HFFc6 (cell line): ENCODE results near the gene FNIP1. TPM values are rescaled to one million over a fixed set of nuclear protein-coding genes. Genes with fewer than 3 reads are reported as not detected.
A peak's percentile ranks its signal among the peaks of the same experiment; 100 is the strongest.

ENCODE experiments used
- DNase-seq: peaks from one replicate; pipeline ENCODE4 v3.0.0-alpha.2; 2018
- H3K27ac Mint-ChIP-seq: 2 replicates; pipeline ENCODE4 v1.8.0; 2020; ENCODE audit warnings: mild to moderate bottlenecking, mixed read lengths
- H3K27me3 Mint-ChIP-seq: 2 replicates; pipeline ENCODE4 v1.8.0; 2021; ENCODE audit warnings: mild to moderate bottlenecking, moderate library complexity, mixed read lengths; ENCODE audit not compliant: insufficient read depth
- H3K36me3 Mint-ChIP-seq: 2 replicates; pipeline ENCODE4 v1.8.0; 2021; ENCODE audit warnings: low read depth, mixed read lengths
- H3K4me1 Mint-ChIP-seq: 2 replicates; pipeline ENCODE4 v1.8.0; 2020; ENCODE audit warnings: low read depth, mixed read lengths
- H3K4me3 Mint-ChIP-seq: 2 replicates; pipeline ENCODE4 v1.8.0; 2020; ENCODE audit warnings: mild to moderate bottlenecking, moderate library complexity, mixed read lengths
- H3K9me3 Mint-ChIP-seq: 2 replicates; pipeline ENCODE4 v1.8.0; 2020; ENCODE audit warnings: mild to moderate bottlenecking, mixed read lengths
- total RNA-seq, 6 experiments: library from RNA; stranded (reverse); fragmentation: NEBNext Ultra II Directional; extraction: Animal tissue kit (Norgen Biotek cat#: 25700); gene quantifications; 2 replicates in 1 of 6; 3 replicates in 5 of 6; pipeline ENCODE4 v1.2.3, GENCODE V29; 2021
- TF ChIP-seq, protein P1 (sequence below): fragments of 200-600 bp; sonication (generic); IDR thresholded peaks from 2 replicates; pipeline ENCODE4 v1.5.0; 2021; ENCODE audit warnings: antibody characterized with exemption, mild to moderate bottlenecking

FNIP1 gene
- total RNA-seq, 6 experiments from 2014 or later: 19.9 to 24.8 (median 22.1) TPM

- H3K27me3 Mint-ChIP-seq: no peaks in the 10 kb centered on the region; the same call in 1 of the 2 replicates
- DNase-seq: peak; percentile 30
- H3K36me3 Mint-ChIP-seq: peaks cover 39% of the 10 kb centered on the region
- peak overlapping the region; percentile 29; the same call in 1 of the 2 replicates for H3K27ac Mint-ChIP-seq
- no peaks in the 10 kb centered on the region for H3K9me3 Mint-ChIP-seq
- no peak overlapping the region for H3K4me3 Mint-ChIP-seq
- H3K4me1 Mint-ChIP-seq: peaks cover 37% of the 10 kb centered on the region
- TF ChIP-seq, protein P1, sequence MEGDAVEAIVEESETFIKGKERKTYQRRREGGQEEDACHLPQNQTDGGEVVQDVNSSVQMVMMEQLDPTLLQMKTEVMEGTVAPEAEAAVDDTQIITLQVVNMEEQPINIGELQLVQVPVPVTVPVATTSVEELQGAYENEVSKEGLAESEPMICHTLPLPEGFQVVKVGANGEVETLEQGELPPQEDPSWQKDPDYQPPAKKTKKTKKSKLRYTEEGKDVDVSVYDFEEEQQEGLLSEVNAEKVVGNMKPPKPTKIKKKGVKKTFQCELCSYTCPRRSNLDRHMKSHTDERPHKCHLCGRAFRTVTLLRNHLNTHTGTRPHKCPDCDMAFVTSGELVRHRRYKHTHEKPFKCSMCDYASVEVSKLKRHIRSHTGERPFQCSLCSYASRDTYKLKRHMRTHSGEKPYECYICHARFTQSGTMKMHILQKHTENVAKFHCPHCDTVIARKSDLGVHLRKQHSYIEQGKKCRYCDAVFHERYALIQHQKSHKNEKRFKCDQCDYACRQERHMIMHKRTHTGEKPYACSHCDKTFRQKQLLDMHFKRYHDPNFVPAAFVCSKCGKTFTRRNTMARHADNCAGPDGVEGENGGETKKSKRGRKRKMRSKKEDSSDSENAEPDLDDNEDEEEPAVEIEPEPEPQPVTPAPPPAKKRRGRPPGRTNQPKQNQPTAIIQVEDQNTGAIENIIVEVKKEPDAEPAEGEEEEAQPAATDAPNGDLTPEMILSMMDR: no peak
Observed at GRCh38 chr5:131644822-131645221, 152.0 kb downstream of the FNIP1 start.

DNA sequence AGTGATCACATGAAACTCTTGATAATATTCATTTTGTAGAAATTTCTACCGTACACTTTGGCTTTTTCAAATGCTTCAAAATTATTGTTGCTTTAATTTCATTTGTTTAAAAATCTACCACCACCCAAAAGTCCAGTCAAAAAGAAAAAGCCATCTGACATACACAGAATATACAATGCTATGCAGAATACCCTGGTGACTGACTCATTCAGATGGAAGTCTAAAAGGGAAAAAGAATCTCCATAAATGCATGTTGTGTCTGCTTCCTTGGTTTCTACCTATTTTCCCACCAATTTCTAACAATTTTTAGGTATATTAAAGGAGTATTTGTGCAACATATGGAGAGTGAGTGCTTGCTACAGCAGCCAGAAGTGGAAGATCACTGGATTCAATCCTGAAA lies 152.4 kb downstream of the FNIP1 start:
- DNase-seq: no peak
- no peak overlapping the region for H3K4me3 Mint-ChIP-seq
- H3K27ac Mint-ChIP-seq: peak overlapping the region; percentile 29; the same call in 1 of the 2 replicates

DNA sequence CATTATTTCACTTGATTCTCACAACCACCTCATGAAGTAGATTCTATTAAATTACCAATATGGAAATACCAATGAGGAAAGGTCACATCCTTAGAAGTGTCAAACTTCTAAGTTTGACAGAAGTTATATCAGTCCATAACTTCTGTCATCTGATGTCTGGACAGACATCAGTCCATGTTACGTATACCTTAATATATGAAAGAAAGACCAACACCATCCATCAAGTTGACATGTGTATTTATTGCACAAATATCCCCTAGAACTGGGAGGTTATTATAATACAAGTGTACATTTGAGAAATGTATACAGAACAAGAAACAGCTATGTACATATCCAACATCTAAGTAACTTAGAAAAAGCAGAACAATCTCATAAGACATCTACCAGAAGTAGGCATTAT lies 155.3 kb downstream of the FNIP1 start:
- Mint-ChIP-seq H3K36me3 (peaks cover 21% of the 10 kb centered on the region), H3K9me3 (no peaks in the 10 kb centered on the region), H3K4me3 (no peak overlapping the region), H3K27me3 (no peaks in the 10 kb centered on the region; the same call in 1 of the 2 replicates), H3K4me1 (peaks cover 32% of the 10 kb centered on the region), H3K27ac (no peak overlapping the region)
- TF ChIP-seq, protein P1: no peak
- DNase-seq: no peak

More for the DNA sequence above, 152.4 kb downstream of the FNIP1 start:
- Mint-ChIP-seq H3K27me3 (no peaks in the 10 kb centered on the region; the same call in 1 of the 2 replicates), H3K4me1 (peaks cover 34% of the 10 kb centered on the region), H3K36me3 (peaks cover 35% of the 10 kb centered on the region), H3K9me3 (no peaks in the 10 kb centered on the region)
- TF ChIP-seq, protein P1: no peak

DNA sequence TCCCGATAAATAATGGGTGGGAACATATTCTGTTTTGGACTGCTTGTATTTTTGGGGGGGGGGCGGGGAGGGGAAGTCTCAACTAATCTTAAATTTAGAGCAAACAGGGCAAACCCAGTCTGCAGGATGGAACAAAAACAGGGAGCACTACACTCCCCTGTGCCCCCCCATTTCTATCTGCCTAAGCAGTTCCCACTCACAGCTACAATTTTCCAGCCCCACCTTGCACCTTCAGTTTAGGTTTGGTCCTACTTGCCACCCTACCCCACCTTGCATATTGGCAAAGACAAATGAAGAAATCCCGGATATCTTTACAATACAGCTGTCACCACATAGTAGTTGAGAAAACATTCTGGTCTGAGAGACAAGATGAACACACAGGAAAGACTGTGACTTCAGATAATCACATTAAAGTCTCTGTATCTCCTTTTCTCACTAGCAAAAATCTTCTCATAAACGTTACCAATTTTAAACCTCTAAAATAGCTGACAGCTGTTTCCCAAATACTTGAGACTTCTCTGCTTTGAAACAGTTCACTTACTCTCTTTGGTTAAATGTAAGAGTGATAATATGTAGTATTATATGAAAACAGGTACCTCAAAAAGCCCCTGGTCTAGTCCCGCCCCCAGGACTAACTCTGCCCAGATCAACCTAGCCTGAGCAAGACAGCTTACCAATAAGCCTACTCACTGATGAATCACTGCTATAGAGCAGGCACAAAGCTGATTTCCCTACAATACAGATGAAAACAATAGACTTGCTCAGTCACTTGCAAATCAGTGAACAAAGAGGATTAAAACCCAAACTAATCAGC lies 156.6 kb downstream of the FNIP1 start:
- H3K36me3 Mint-ChIP-seq: peaks cover 12% of the 10 kb centered on the region
- no peaks in the 10 kb centered on the region for H3K9me3 Mint-ChIP-seq
- peaks cover 3% of the 10 kb centered on the region; the same call in 1 of the 2 replicates for H3K27me3 Mint-ChIP-seq
- H3K4me1 Mint-ChIP-seq: peaks cover 36% of the 10 kb centered on the region
- DNase-seq: peak; percentile 21
- TF ChIP-seq, protein P1: no peak
- no peak overlapping the region for H3K4me3 Mint-ChIP-seq
- peak overlapping the region; percentile 15; the same call in 1 of the 2 replicates for H3K27ac Mint-ChIP-seq

DNA sequence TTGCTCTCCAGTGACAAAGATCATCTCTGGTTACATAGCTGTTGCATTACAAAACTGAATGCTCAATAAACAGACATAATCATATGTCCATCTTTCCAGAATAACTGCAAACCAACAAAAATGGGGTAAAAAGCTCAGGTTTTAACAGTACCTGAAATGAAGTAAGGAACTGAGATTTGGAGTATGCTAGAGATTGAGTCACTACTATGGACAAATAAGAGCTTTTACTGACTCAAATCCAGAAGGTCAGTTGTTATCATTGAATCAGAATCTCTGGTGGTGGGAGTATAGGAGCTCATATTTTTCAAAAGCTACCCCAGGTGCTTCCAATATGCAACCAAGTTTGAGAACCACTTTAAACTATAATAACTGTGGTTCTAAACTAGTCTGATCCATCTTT lies 157.7 kb downstream of the FNIP1 start:
- no peak for DNase-seq
- TF ChIP-seq, protein P1: no peak
- Mint-ChIP-seq H3K9me3 (no peaks in the 10 kb centered on the region), H3K27ac (no peak overlapping the region), H3K27me3 (peaks cover 5% of the 10 kb centered on the region; the same call in 1 of the 2 replicates), H3K4me3 (no peak overlapping the region), H3K36me3 (peaks cover under 1% of the 10 kb centered on the region), H3K4me1 (peaks cover 27% of the 10 kb centered on the region)
